Upper lobe of right lung (tissue), 1 donor: ENCODE measurements around the gene MMAA. TPM values are rescaled to one million over a fixed set of nuclear protein-coding genes. Genes with fewer than 3 reads are reported as not detected.
"Not testable (repeated sequence)": the region's sequence is repeated elsewhere in the genome, so short reads cannot be mapped to it uniquely, and the experiment has no call there.

Experiments
- ATAC-seq: fragments of 200-7000 bp; cut with Tn5 transposase; one replicate; pipeline ENCODE4 v1.9.1; 2020; ENCODE audit warnings: mild to moderate bottlenecking, moderate library complexity
- DNase-seq: peaks from one replicate; pipeline ENCODE4 v3.0.0-alpha.2; 2020
- H3K27ac ChIP-seq: fragments of 200-600 bp; one replicate; pipeline ENCODE4 v1.8.0; 2022
- H3K27me3 ChIP-seq: fragments of 200-600 bp; one replicate; pipeline ENCODE4 v1.8.0; 2022; ENCODE audit warnings: mild to moderate bottlenecking
- H3K36me3 ChIP-seq: fragments of 200-600 bp; one replicate; pipeline ENCODE4 v1.8.0; 2022
- H3K4me1 ChIP-seq: fragments of 200-600 bp; one replicate; pipeline ENCODE4 v1.8.0; 2022
- H3K4me3 ChIP-seq: fragments of 200-600 bp; one replicate; pipeline ENCODE4 v1.8.0; 2022; ENCODE audit warnings: mild to moderate bottlenecking
- H3K9me3 ChIP-seq: fragments of 200-600 bp; one replicate; pipeline ENCODE4 v1.8.0; 2022
- CTCF ChIP-seq: fragments of 200-600 bp; IDR thresholded peaks from one replicate; pipeline ENCODE4 v1.8.0; 2022; ENCODE audit warnings: antibody characterized with exemption
- intact Hi-C: fragments of 100-400 bp; cut with DNase I; formaldehyde crosslinking; loops from one replicate; pipeline ENCODE4 v1.11.0; 2022
- long read RNA-seq: library from polyadenylated mRNA; unstranded; transcript quantifications from one replicate; pipeline ENCODE4 v2.0.0, GENCODE V29; 2021
- total RNA-seq: library from RNA; stranded (reverse); fragmentation: NEBNext Ultra II Directional; extraction: Animal tissue kit (Norgen Biotek cat#: 25700); gene quantifications from one replicate; pipeline ENCODE4 v1.2.1, GENCODE V29; 2021
- donor health status: DM: no; HTN: yes; CAD: no; lungs with severe emphysema.

MMAA gene
- 11.9 TPM for total RNA-seq
- long read RNA-seq, full-length matches to known transcripts: 8 of 17 reads
- long read RNA-seq, partial matches to known transcripts: 6 of 17 reads
- long read RNA-seq, other reads (novel, unspliced or antisense): 3 of 17 reads

DNA sequence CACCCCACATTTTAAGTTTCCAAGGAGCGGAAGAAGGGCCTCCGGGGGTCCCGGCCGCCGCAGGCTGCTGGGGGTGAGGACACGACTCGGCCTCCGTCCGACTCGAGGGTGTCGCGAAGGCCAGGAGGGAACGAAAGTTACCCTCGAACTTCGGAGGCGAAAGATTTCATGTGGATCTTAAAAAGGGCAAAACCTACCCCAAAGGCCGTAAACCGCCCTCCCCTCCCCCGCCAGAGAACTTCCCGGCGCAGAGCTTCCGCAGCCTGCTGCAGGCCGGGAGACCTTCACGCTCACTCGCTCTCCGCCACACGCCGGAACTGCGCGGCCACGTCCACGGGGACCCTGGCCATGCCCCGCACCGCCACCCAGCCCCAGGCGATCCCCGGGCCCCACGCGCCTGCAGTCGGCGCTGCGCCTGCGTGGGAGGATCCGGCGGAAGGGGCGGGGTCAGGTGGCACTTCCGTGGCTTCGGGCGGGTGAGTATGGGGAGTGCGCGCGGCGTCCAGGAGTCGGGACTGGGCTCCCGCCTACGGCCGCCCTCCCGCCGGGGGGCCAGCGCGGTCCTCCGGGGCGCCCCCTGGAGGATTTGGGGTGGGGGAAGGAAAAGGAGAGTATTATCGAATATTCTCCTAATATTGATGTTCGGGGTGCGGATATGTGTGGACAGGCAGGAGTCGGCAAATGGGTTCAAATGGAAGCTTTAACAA is at the start of gene MMAA:
TSS of gene MMAA (plus strand) at position 454 of the 707 bp plus-strand sequence. CDS start 19,755 bp downstream, outside the sequence.
- Histone ChIP-seq H3K9me3 (no peaks in the 10 kb centered on the region), H3K36me3 (no peaks in the 10 kb centered on the region), H3K27ac (peak within 1 kb of the TSS; percentile 96), H3K27me3 (no peaks in the 10 kb centered on the region), H3K4me1 (peaks cover 6% of the 10 kb centered on the region), H3K4me3 (peak within 1 kb of the TSS; percentile 81)
- TF ChIP-seq CTCF: peak; percentile 68
- peak; percentile 99 for ATAC-seq
- DNase-seq: peak; percentile 99
- intact Hi-C loops: loop anchor here (10.0 kb wide), 1 partner anchor 384 kb away; no protein-coding TSS in a partner anchor

DNA sequence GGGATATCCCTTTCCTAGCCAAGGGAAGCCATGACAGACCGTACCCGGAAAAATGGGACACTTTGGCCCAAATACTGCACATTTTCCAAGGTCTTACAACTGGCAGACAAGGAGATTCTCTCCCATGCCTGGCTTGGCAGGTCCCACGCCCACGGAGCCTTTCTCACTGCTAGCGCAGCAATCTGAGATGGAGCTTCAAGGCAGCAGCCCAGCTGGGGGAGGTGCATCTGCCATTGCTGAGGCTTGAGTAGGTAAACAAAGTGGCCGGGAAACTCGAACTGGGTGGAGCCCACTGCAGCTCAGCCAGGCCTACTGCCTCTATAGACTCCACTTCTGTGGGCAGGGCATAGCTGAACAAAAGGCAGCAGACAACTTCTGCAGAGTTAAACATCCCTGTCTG is 44.6 kb upstream of the MMAA start:
- H3K27me3 ChIP-seq, intact Hi-C loops, H3K4me1 ChIP-seq, DNase-seq, ATAC-seq, H3K27ac ChIP-seq, H3K36me3 ChIP-seq, H3K9me3 ChIP-seq, H3K4me3 ChIP-seq: not testable (repeated sequence)

- Histone ChIP-seq H3K9me3 (no peaks in the 10 kb centered on the region), H3K4me3 (no peak overlapping the region), H3K27me3 (no peaks in the 10 kb centered on the region), H3K36me3 (no peaks in the 10 kb centered on the region), H3K27ac (no peak overlapping the region), H3K4me1 (no peaks in the 10 kb centered on the region)
- ATAC-seq (no peak), DNase-seq (no peak)
- intact Hi-C loops: no loop called here
- no peak for TF ChIP-seq CTCF
Observed at GRCh38 chr4:145580906-145581305, 38.3 kb upstream of the MMAA start.

DNA sequence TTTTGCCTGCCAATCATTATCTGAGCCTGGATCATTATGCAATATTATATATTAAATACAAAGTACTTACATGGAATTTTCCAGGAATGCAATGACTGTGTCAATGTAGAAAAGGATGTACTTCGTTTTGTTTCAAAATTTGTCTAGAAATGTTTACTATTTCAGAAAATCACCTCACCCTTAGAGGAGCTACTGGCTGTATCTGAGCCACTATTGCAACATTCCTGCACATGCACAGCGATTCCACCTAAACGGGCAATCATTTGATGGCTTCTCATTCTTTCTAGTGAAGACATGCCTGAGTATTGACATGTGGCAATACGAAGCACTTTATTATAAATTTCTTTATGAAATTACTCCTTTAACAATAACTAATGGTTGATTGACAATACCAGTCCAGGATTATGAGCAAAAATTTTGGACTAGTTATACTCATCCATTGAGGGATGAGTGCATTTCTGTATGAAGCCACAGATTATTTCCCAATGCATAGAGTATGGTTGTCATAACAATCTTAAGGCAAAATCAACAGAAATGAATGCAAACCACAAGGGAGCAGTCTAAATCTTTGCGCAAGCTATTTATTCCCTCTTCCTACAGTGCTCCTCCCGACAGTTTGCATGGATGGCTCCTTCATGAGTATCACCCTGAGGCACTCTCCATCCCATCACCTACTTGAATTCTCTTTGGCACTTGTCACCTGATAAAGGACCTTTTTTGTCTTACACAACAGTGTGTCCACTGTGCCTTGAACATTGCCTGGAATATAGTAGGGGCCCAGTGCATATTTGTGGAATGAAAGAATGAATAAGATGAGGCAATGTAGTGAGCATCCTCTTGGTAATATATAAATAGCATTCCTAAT is 35.8 kb upstream of the MMAA start:
- H3K27ac ChIP-seq: no peak overlapping the region
- H3K4me1 ChIP-seq: no peaks in the 10 kb centered on the region
- no peaks in the 10 kb centered on the region for H3K36me3 ChIP-seq
- no peaks in the 10 kb centered on the region for H3K27me3 ChIP-seq
- H3K9me3 ChIP-seq: no peaks in the 10 kb centered on the region
- intact Hi-C loops: no loop called here
- ATAC-seq (no peak), DNase-seq (no peak)
- no peak overlapping the region for H3K4me3 ChIP-seq
- no peak for TF ChIP-seq CTCF

DNA sequence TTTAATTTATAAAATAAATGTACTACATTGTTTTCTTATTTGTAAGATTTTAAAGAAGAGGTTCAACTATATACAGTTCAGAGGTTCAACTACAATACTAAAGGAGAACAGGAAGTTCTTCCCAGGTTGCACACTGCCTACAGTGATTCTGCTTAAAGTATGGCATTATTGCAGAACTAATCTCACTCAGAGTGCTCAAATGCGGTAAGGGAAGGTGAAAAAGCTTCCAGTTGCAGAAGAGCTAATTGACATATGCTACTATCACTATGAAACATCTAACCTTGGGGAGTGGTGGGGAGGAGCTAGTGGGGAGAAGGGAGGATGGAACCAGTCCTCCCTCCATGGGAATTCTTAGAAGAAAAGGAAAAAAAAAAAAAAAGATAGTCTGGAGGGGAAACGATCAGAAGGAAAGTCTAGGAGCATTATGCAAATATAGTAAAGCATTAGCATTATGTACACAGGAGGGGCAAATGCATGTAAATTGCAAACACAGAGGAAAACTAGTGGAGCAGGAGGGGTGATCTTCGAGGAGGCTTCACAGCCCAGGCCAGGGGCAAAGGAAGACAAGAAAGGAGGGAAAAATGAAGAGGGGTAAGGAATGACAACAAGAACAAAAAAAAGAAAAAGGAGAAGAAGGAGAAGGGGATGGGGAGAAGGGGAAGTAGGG is 32.0 kb upstream of the MMAA start:
- ATAC-seq: no peak
- intact Hi-C loops: no loop called here
- H3K4me1 ChIP-seq: no peaks in the 10 kb centered on the region
- no peak overlapping the region for H3K27ac ChIP-seq
- no peak for TF ChIP-seq CTCF
- no peak for DNase-seq
- no peaks in the 10 kb centered on the region for H3K27me3 ChIP-seq
- H3K4me3 ChIP-seq: no peak overlapping the region
- no peaks in the 10 kb centered on the region for H3K9me3 ChIP-seq
- no peaks in the 10 kb centered on the region for H3K36me3 ChIP-seq

GRCh38 chr4:145589381-145589780 is 29.8 kb upstream of the MMAA start:
- intact Hi-C loops, H3K36me3 ChIP-seq, ATAC-seq, H3K4me3 ChIP-seq, H3K9me3 ChIP-seq, H3K27ac ChIP-seq, DNase-seq, H3K27me3 ChIP-seq, H3K4me1 ChIP-seq: not testable (repeated sequence)
